H4 (cell line): ENCODE results near the gene LCN2. TPM values are rescaled to one million over a fixed set of nuclear protein-coding genes. Genes with fewer than 3 reads are reported as not detected.

ENCODE experiments used
- DNase-seq: peaks from one replicate; pipeline ENCODE4 v3.0.0-alpha.2; 2015; ENCODE audit warnings: low spot score
- total RNA-seq: library from RNA; depleted of rRNA; stranded (reverse); fragments of >200 nt; shearing (Covaris generic); gene quantifications from 2 replicates; pipeline ENCODE4 v1.2.3, GENCODE V29; 2014

LCN2 gene
- total RNA-seq, 1 experiment from 2014 or later = 0.19 TPM

DNA sequence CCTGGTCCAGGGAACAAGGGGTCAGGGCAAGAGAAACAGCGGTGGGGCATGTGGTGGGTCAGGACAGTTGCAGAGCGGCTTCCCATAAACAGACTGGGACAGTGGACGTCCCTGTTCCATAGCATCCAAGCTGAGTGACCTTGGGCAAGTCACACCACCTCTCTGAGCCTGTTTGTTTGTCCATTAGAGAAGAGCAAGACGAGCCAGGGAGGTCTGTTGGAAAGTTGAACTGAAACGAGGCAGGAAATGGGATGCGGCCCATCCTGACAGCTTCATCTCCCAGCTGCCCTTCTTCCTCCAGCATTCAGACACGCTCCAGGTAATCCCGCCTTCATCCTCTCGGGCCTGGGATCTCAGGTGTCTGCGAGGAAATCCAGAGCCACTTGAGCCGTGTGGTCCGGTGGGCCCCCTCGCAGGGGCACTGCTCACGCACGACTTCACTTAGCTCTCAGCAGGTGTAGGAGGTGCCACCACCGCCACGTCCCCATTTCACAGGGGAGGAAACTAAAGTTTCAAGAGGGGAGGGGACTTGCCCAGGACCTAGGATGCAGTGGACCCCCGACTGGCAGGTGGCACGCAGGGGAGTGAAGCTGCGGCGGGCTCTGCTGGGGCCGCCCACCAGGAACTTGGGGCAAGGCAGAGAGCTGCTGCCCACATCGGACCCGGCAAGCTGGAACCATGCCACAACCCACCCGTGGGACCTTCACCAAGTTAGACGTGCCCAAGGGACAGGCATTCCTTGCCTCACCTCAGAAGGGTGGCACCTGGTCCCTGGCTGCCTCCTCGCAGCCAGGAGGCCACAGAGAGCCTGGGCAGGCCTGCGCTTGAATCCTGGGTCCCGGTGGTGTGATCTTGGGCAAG lies 34.7 kb upstream of the LCN2 start:
- DNase-seq = no peak

DNA sequence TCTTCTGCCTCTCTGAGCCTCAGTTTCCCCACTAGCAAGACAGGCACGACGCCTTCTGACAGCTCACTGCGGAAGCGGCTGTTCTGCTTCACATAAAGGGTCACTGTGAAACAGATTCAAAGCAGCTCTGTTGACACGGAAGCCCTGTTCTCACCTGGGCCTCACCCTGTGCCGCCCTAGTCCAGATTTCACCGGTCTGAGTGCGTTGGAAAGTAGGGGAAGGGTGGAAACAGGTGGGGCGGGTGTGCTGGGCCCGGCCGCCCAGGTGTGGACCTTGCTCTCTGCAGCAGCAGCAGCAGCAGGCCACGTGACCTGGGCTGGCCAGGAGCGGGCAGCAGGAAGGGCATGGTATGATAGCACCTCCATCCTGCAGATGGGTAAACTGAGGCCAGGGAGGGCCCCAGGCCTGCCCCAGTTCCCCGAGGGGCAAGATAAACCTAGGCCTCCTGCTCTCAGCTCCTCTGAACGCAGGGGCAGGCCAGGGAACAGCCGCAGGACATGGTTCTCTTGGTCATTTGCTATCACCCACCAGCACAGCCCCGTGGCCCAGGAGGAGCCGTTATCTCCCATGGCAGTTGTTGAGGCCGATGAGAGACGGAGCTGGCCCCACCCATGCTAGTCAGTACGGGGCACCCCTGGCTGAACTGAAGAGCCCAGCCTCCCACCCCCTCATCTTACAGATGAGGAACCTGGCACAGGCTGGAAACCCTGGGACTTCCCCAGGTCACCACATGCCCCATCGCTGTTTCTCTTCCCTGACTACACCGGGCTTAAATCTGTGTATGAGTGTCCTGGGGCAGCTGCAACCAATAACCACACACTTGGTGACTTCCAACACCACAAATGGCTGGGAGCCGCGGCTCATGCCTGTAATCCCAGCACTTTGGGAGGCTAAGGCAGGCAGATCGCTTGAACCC lies 33.8 kb upstream of the LCN2 start:
- DNase-seq = no peak

DNA sequence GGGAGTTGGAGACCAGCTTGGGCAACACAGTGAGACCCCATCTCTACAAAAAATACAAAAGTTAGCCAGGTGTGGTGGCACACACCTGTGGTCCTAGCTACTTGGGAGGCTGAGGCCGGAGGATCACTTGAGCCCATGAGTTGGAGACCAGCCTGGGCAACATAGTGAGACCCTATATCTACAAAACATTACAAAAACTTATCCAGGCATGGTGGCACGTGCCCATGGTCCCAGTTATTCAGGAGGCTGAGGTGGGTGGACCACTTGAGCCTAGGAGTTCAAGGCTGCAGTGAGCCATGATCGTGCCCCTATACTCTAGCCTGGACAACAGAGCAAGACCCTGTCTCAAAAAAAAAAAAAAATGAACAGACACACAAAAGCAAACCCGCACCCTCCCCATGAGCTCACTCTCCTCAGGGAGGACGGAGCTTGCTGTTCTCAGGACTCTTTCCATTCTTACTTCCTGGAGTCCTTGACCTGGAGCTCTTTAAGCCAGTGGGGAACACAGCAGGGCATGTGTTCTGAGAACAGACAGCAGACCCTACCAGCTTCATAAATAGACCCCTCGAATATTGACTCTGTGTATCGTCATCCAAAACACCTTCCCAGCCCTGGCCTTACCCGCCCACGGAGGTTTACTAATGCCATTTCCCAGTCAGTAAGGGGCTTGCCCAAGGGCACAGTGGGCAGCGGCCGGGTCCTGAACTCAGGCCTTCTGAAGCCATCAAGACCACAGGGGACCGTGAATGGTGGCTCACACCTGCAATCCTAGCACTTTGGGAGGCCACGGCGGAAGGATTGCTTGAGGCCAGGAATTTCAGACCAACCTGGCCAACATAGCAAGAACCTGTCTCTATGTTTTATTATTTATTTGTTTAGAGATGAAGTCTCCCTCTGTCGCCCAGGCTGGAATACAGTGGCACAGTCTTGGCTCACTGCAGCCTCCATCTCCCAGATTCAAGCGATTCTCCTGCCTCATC lies 32.9 kb upstream of the LCN2 start:
- DNase-seq = no peak

DNA sequence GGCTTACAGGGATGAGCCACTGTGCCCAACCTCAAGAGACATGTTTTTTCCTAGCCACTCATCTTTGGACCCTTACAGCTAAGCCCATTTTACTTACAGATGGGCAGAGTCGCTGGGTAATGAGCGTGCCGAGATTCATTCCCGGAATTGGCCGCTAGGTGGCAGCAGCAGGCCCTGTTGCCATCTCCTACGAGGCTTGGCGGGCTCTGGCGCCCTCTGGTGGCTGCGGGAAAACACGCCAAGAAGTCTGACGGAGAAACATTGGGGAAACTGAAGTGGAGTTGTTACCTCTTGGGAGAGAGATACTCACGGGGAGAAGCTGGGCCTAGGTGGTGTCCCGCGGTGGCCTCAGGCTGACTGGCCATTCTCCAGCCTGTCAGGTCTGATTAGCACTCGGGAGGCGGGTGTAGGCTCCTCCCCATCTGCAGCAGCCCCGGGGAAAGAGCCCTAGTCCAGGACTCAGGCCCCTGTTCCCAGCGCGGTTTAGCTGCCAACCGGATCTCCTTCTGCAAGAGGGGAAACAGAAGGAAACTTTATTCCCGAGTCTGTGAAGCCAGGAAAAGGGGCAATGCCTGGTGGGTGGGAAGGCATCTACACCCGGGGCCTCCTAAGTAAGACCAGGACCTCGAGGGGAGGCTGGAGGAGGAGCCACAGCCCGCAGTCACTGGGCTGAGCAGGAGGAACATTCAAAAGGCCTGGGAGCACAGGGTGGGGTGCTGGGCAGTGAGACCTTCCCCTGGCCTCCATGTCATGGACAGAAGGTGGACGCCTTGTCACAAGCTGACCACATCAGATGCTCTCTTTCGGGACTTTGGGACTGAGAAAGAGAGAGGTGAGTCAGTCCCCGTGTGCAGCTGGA lies 31.4 kb upstream of the LCN2 start:
- DNase-seq = peak; percentile 70

DNA sequence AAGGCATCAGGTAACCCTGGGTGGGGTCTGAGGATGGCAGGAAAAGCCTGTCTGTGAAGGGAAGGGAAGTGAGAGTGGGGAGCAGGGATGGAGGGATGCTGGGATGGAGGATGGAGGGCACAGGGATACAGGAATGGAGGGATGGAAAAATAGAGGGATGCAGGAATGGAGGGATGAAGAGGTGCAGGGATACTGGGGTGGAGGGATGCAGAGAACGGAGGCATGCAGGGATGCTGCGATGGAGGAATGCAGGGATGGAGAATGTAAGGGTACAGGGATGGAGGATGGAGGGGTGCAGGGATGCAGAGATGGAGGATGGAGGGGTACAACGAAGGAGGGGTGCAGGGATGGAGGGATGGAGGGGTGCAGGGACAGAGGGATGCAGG lies 30.8 kb upstream of the LCN2 start:
- no peak for DNase-seq

DNA sequence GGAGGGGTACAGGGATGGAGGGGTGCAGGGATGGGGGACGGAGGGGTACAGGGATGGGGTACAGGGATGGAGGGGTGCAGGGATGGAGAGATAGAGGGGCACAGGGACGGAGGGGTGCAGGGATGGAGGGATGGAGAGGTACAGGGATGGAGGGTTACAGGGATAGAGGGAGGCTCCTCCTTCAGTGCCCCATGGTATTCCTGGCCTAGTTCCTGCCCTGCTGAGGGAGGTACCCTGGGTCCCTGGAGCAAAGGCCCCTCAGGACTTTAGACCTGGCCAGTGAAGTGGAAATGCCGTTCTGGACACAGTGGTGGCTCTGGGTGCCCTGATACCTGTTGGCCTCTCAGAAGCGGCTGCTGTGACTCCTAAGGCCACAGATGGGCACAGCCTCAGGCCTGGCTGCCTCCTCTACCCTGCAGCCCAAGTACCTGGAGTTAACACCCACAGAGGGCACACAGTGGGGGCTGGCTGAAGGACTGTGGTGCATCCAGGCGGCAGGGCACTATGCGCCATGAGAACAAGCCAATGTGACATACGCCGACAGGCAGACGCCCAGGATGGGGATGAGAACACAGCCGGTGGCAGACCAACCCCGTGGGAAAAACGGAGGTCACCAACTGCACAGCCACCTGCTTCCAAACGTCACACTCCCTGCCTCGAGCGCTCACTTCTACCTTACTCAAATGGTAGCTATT lies 30.1 kb upstream of the LCN2 start:
- DNase-seq = no peak

DNA sequence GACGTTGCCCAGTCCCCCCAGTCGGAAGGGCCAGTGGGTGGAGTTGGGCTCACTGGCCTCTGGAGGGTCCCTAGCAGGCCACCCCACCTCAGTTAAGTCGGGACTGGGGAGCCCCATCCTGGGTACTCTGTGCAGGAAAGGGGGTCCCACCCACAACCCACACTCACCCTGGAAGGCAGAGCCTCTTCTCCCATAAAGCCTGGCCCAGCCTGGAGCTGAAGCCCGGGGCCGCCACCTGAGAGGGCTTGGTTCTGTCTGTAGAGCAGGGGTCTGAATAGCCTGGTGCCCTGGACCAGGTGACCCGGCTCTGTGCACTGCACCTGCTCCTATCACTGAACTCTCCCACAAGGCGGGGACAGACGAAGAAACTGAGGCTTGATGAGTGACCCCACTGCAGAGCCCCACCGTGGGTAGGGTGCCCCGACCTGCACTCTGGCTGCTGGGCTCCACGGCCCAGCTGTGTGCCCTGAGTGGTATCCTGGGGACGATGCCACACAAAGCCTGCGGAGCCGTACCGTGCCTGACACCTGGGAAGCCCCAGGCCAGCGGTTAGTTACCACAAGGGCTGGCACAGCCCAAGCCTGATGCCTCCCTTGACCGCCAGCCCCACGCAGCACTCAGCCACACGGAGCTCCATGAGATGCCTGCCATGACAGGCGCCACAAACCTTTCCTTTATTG lies 29.1 kb upstream of the LCN2 start:
- DNase-seq = no peak

DNA sequence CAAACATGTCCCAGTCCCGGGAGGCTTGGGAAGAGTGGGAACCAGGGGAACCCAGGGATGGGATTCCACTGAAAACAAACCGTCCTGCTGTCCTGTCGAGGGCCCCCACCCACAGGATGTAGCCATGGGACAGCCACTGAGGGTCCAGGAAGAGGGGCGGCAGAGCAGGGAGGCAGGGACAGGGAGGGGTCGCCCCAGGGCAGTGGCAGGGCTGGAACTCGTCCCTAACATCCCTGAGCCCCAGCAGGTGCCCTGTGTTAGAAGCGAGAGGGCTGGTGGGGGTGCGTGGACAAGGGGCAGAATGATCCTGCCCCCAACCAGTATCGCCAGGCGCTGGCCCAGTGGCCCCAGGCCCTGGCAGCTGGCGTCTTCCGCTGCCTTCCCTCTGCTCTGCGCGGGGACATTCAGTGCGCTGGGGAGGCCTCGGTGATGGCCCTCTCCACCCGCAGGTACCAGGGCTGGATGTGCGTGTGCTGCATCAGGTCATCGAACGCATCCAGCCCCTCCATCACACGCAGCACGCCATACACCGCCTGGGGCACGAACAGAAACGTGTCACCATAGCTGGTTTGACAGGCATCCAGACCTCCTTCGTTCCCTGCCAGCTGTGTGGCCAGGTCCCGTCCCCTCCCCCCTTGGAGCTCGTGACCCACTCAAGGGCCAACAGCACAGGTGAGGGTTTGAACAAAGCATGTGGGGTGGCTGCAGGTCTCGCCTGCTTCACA lies 28.4 kb upstream of the LCN2 start:
- DNase-seq = no peak

DNA sequence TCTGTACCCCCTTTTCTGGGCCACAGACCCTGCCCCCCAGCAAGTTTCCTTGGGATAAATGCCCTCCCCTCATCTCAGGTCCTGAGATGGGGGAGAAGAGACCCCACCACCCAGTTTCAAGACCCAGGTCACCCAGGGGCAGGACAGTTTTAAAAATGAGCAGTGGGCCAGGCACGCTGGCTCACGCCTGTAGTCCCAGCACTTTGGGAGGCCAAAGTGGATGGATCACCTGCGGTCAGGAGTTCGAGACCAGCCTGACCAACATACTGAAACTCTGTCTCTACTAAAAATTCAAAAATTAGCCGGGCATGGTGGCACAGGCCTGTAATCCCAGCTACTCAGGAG lies 27.8 kb upstream of the LCN2 start:
- DNase-seq = no peak

DNA sequence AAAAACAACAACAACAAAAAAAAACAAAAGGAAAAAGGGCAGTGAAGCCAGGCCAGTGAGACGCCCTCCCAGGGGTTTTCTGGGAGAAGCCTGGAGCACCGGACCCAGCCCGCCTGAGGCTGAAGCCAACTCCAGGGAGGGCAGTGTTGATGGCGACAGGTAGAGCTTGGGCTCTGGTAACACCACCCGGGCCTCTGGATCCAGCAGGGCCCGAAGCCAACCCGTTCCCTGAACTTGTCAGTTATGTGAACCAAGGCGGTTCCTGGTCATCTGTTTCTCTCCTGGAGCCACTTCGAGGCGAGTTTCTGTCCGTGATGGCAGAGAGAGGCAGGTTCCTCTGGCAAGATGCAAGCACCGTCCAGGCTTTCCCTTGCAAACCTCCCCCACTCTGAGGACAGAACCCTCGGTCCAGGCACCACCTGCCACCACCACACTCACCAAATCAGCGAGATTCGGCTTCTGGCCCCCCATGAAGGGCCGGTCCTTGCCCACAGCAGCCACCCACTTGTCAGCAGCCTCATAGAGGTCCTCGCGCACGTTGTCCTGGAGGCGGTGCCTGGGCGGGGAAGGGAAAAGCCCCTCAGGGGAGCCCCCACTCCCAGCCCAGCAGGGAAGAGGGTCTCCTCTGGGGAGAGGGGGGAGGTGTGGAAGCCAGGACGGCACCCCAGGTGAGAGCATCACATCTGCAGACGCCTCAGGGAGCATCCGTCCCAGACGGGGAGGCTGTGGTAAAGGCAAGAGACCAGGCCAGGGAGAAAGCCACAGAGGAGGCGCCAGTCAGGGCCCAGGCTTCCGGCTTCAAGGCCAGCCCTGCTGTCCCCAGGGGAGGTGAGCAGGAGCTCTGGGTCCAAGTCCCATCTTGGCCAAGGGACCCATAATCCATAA lies 27.1 kb upstream of the LCN2 start:
- no peak for DNase-seq

DNA sequence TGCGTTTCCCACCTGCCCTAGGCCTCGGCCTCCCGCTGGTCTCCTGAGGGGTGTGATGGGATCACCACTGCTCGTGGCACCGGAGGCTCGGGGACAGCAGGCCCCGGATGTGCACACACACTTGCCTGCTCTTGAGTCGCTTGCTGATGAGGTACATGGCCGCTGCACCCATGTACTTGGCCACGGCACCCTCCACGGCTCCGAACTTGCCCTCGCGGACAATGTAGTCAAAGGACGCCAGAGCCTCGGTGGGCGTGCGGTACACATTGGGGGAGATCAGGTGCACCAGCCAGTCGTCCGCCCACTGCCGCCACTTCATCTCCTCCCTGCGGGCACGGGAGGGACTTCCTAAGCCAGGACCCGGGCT lies 26.5 kb upstream of the LCN2 start:
- DNase-seq = no peak

DNA sequence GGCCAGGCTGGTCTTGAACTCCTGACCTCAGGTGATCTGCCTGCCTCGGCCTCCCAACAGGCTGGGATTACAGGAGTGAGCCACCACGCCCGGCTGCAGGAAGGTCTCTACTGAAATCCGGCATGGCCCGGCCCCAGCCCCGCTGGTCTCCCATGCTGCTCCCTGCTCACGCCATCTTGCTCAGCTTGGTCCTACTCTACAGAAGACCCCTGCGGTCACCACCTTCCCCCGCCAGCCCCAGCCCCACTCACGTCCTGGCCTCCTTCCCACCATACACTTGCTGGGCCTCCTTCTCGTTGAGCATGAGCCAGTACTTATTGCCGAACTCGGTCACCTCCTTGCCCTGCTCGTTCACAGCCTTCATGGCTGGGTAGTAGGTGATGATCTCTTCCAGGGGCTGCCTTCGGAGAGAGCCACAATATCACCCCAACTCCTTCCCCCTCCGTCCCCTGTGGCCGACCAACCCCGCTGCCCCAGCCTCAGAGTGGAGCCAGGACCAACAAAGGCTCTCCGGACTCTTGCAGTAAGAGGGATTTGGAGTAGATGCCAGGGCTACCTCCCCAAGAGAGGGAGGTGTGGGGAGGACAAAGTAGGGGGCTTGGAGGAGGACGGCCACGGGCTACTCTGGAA lies 25.7 kb upstream of the LCN2 start:
- DNase-seq = no peak

DNA sequence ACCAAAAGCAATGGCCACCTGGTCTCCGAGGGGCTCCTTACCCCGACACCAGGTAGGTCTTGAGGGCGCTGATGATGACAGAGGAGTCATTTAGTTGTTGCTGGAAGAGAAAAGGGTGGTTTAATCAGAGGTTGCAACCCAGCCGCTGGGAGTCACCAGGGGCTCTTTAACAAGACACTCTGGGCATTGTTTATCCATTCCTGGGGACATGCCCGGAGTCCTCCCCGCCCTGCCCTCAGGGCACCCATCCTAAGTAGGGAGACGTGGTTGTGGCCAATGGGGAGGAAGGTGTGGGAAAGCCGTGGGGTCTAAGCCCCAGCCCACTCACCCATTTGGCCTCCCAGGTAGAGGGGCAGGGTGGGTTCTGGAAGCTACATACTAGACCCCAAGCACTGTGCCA lies 24.8 kb upstream of the LCN2 start:
- no peak for DNase-seq

DNA sequence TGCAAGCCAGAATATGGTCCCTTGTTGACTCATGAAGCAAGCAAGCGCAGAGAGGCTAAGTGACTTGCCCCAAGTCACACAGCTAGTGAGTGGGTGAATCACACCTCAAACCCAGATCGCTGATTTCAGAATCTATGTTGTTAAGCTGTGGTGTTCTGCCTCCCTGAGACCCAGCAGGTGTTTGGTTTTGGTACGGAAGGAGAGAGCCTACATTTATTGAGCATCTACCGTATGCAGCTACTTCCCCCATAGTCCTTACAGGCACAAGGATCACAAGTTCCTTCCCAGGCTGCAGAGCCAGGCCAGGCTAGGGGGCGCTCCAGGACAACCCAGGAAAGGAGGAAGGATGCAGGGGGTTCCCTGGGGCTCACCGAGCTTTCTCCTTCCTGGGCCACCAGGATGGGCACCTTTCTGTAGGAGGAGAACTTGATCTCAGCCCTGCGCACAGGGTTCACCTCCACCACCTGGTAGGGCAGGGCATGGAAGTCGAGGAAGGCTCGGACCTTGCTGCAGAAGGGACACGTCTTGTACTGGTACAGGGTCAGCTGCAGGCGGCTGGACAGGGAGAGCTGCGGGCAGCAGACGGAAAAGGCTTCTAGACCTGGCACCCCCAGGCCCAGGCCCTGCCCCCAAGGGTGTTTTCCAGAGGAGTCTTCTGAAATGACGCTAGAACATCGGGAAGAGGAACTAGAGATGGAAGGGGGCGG lies 24.2 kb upstream of the LCN2 start:
- no peak for DNase-seq

DNA sequence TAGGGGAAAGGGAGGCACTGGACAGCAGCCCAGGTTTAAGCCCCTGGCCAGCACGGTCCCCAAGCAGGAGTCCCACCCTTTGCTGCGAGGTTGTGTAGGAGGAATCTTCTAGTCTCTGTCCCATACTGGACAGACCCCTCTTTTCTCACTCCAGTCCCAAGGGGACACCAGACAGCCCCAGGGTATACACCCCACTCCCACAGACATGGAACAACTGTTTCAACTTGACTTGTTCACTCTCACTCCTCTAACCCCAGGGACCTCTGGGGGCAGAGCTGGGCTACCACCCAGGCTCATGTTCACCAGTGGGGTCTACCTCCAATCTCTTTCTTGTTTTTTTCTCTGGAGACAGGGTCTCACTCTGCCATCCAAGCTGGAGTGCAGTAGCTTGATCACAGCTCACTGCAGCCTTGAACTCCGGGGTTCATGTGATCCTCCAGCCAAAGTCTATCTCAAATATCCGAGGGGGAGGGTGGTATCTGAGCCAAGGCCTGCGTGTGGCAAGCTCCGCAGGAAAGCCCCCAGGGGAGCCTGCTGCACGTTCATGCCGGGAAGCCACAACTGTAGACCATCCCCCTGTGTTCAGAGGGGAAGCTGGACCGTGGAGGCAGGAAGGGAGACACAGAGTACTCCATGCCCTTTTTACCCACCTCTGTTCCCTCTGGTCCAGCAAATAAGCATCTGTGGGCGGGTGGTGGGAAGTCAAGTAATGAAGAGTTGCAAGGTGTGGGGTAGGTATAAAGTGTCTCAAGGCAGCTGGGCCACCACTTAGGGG lies 23.5 kb upstream of the LCN2 start:
- DNase-seq = no peak

DNA sequence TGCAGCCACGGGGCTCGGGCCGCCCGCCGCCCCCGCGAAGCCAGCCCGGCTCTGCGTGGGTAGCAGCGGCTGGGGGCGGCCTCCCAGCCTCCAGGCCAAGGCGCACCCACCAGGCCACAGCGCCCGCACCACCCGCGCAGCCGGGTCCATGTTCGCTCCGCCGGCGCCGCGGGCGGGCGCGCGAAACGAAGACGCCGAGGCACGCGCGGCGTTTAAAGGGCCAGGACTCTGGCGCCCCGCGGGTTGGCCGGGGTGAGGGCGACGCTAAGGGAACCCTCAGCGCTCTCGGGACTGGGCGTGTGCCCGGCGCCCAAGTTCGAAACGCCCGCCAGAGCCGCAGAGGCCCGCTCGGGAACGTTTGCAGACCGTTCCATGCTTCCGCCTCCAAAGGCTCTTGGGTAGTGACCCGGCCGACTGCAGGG lies 21.7 kb upstream of the LCN2 start, which contains the start of gene PTGES2:
Gene PTGES2, minus strand, starts transcription at position 162 of the 422 bp plus-strand sequence. Its CDS starts 12 bp downstream, at position 150.
- DNase-seq = peak; percentile 58
